CD4-positive, alpha-beta memory T cell (primary cell): Measurements from ENCODE around the gene MAP7. TPM values are rescaled to one million over a fixed set of nuclear protein-coding genes. Genes with fewer than 3 reads are reported as not detected.

Source experiments
- CTCF ChIA-PET: fragments of 350-600 bp; sonication (Branson Sonifier 250); formaldehyde crosslinking; loops from one replicate; lab custom pipeline; 2021; ENCODE audit warnings: inconsistent platforms; ENCODE audit not compliant: partially characterized antibody; lab: Charles Lee
- POLR2A ChIA-PET: fragments of 350-600 bp; sonication (Branson Sonifier 250); formaldehyde crosslinking; loops from one replicate; lab custom pipeline; 2021; ENCODE audit not compliant: partially characterized antibody; lab: Charles Lee
- DNase-seq, 5 donors: peaks; one replicate each; pipeline versions ENCODE4 v3.0.0 to v3.0.0-alpha.2; 2020 to 2022; ENCODE audit warnings: mixed read lengths in 1 of 5
- H3K27ac ChIP-seq: one replicate; pipeline ENCODE4 v1.7.0; 2013; ENCODE audit warnings: low read depth, low read length
- H3K27me3 ChIP-seq: 2 replicates; pipeline ENCODE4 v1.7.0; 2013; ENCODE audit warnings: mild to moderate bottlenecking, low read length, moderate library complexity; ENCODE audit not compliant: insufficient read depth
- H3K36me3 ChIP-seq: 2 replicates; pipeline ENCODE4 v1.7.0; 2013; ENCODE audit warnings: mild to moderate bottlenecking, low read length, moderate library complexity; ENCODE audit not compliant: insufficient read depth
- H3K4me1 ChIP-seq: 2 replicates; pipeline ENCODE4 v1.7.0; 2013; ENCODE audit warnings: mild to moderate bottlenecking, low read length, moderate library complexity; ENCODE audit not compliant: insufficient read depth
- H3K4me3 ChIP-seq, 2 donors: one replicate each; pipeline ENCODE4 v1.7.0; 2013; ENCODE audit warnings: low read length in 2 of 2, mild to moderate bottlenecking in 1 of 2
- H3K9me3 ChIP-seq, 2 donors: one replicate each; pipeline ENCODE4 v1.7.0; 2013; ENCODE audit warnings: low read length in 2 of 2, control low read depth in 1 of 2; ENCODE audit not compliant: control insufficient read depth in 1 of 2
- H3K27ac Mint-ChIP-seq, 7 donors: one replicate each; pipeline ENCODE4 v1.8.0; 2020 to 2021; ENCODE audit warnings: mixed read lengths in 7 of 7, mild to moderate bottlenecking in 6 of 7, inconsistent platforms in 3 of 7, moderate library complexity in 3 of 7
- H3K27me3 Mint-ChIP-seq, 2 donors: one replicate each; pipeline ENCODE4 v1.8.0; 2020 to 2021; ENCODE audit warnings: mixed read lengths in 2 of 2
- H3K36me3 Mint-ChIP-seq, 2 donors: one replicate each; pipeline ENCODE4 v1.8.0; 2020 to 2021; ENCODE audit warnings: mixed read lengths in 2 of 2, inconsistent platforms in 1 of 2, mild to moderate bottlenecking in 1 of 2
- H3K4me1 Mint-ChIP-seq, 4 donors: one replicate each; pipeline ENCODE4 v1.8.0; 2020 to 2021; ENCODE audit warnings: mixed read lengths in 4 of 4, mild to moderate bottlenecking in 1 of 4
- H3K4me3 Mint-ChIP-seq, 8 donors: one replicate each; pipeline ENCODE4 v1.8.0; 2020 to 2021; ENCODE audit warnings: mixed read lengths in 8 of 8, mild to moderate bottlenecking in 7 of 8, moderate library complexity in 6 of 8, inconsistent platforms in 3 of 8
- H3K9me3 Mint-ChIP-seq, 8 donors: one replicate each; pipeline ENCODE4 v1.8.0; 2020 to 2021; ENCODE audit warnings: mixed read lengths in 8 of 8, mild to moderate bottlenecking in 5 of 8, inconsistent platforms in 3 of 8, moderate library complexity in 1 of 8
- intact Hi-C: fragments of 100-400 bp; cut with micrococcal nuclease; formaldehyde crosslinking; loops from one replicate; pipeline ENCODE4 v1.15.1; 2023
- polyA plus RNA-seq, 2 donors: library from polyadenylated mRNA; unstranded; fragments of 300-500 nt; fragmentation: Illumina TruSeq; gene quantifications; one replicate each; pipeline ENCODE4 v1.2.3, GENCODE V29; 2021
- total RNA-seq, 2 experiments: library from RNA; stranded (reverse); gene quantifications; one replicate each; pipeline ENCODE4 v1.2.3, GENCODE V29; 2021

Gene MAP7
- total and polyA plus RNA-seq, 4 experiments from 2014 or later = 0.55 to 1.5 (median 0.65) TPM

- POLR2A ChIA-PET = no interaction called here
- Mint-ChIP-seq H3K27me3 (peaks cover 0 to 5% of the 10 kb centered on the region in 2 donors), H3K4me3 (peak overlapping the region in 2 of 8 donors; percentile 1 to 32), H3K9me3 (no peaks in the 10 kb centered on the region), H3K36me3 (no peaks in the 10 kb centered on the region), H3K4me1 (peaks cover 11 to 14% (median 11%) of the 10 kb centered on the region in 4 donors), H3K27ac (peak overlapping the region in 1 of 7 donors; percentile 81)
- Histone ChIP-seq H3K36me3 (no peaks in the 10 kb centered on the region), H3K27me3 (no peaks in the 10 kb centered on the region), H3K9me3 (no peaks in the 10 kb centered on the region), H3K4me3 (no peak overlapping the region), H3K27ac (no peak overlapping the region), H3K4me1 (peaks cover 6% of the 10 kb centered on the region)
- DNase-seq = peak in 1 of 5 donors; percentile 36
- CTCF ChIA-PET = no interaction called here
- intact Hi-C loops = no loop called here
These were observed 39.9 kb downstream of the MAP7 start for GRCh38 chr6:136510299-136510698.

DNA sequence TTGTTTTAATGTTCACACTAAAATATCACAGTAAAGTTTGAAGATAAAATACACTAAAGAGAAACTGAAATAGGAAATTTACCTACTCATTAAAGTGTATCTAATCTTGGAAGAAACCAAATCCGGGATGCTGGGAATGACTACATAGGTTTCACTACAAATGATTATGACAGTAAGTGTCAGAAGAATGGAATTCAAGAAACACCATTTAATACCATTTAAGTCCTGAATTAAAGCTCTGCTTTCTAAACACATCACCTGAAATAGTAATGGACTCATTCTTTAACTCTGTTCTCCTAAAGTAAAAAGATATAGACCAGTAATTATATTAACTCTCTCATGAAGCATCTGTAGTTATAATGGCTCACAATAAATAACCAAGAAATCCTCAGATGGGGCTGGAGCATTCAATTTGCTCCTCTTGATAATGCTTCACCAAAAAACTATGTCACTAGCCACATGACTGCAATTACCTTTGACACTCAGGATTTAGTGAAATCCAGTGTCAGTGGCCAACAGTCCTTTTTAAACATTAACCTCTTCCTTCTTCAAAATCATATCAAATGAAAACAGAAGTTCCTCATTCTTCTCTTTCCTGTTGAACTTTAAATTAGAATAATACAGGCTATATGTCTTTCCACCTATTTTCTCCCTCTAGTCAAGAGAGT lies 41.4 kb downstream of the MAP7 start:
- Mint-ChIP-seq H3K4me3 (no peak overlapping the region), H3K4me1 (peaks cover 11 to 14% (median 11%) of the 10 kb centered on the region in 4 donors), H3K27ac (no peak overlapping the region), H3K36me3 (no peaks in the 10 kb centered on the region), H3K27me3 (no peaks in the 10 kb centered on the region), H3K9me3 (no peaks in the 10 kb centered on the region)
- no peaks in the 10 kb centered on the region for H3K27me3 ChIP-seq
- H3K27ac ChIP-seq = no peak overlapping the region
- DNase-seq = no peak
- no peaks in the 10 kb centered on the region for H3K9me3 ChIP-seq
- intact Hi-C loops = no loop called here
- H3K36me3 ChIP-seq = no peaks in the 10 kb centered on the region
- H3K4me1 ChIP-seq = peaks cover 6% of the 10 kb centered on the region
- no peak overlapping the region for H3K4me3 ChIP-seq
- ChIA-PET POLR2A (no interaction called here), CTCF (no interaction called here)

GRCh38 chr6:136506124-136506799 lies 44.0 kb downstream of the MAP7 start:
- no peak overlapping the region for H3K27ac Mint-ChIP-seq
- H3K27me3 Mint-ChIP-seq = peaks cover 0 to 2% of the 10 kb centered on the region in 2 donors
- Histone ChIP-seq H3K4me3 (no peak overlapping the region), H3K27ac (no peak overlapping the region), H3K9me3 (no peaks in the 10 kb centered on the region), H3K27me3 (no peaks in the 10 kb centered on the region), H3K4me1 (peaks cover 6% of the 10 kb centered on the region), H3K36me3 (no peaks in the 10 kb centered on the region)
- H3K4me3 Mint-ChIP-seq = no peak overlapping the region
- peaks cover 11 to 14% (median 11%) of the 10 kb centered on the region in 4 donors for H3K4me1 Mint-ChIP-seq
- H3K36me3 Mint-ChIP-seq = no peaks in the 10 kb centered on the region
- ChIA-PET CTCF (no interaction called here), POLR2A (no interaction called here)
- no peaks in the 10 kb centered on the region for H3K9me3 Mint-ChIP-seq
- intact Hi-C loops = no loop called here
- no peak for DNase-seq

- no peak for DNase-seq
- no peak overlapping the region for H3K4me3 ChIP-seq
- no peaks in the 10 kb centered on the region for H3K4me1 ChIP-seq
- H3K9me3 ChIP-seq = no peaks in the 10 kb centered on the region
- ChIA-PET CTCF (no interaction called here), POLR2A (no interaction called here)
- no peak overlapping the region for H3K27ac Mint-ChIP-seq
- H3K27me3 Mint-ChIP-seq = peaks cover 0 to 2% of the 10 kb centered on the region in 2 donors
- no peaks in the 10 kb centered on the region for H3K36me3 ChIP-seq
- no peaks in the 10 kb centered on the region for H3K27me3 ChIP-seq
- H3K4me3 Mint-ChIP-seq = no peak overlapping the region
- intact Hi-C loops = no loop called here
- no peak overlapping the region for H3K27ac ChIP-seq
- no peaks in the 10 kb centered on the region for H3K36me3 Mint-ChIP-seq
- H3K9me3 Mint-ChIP-seq = no peaks in the 10 kb centered on the region
- no peaks in the 10 kb centered on the region for H3K4me1 Mint-ChIP-seq
These were observed 46.8 kb downstream of the MAP7 start for GRCh38 chr6:136503303-136504029.

- H3K27me3 ChIP-seq = no peaks in the 10 kb centered on the region
- no peaks in the 10 kb centered on the region for H3K9me3 ChIP-seq
- Mint-ChIP-seq H3K27ac (no peak overlapping the region), H3K4me3 (no peak overlapping the region), H3K27me3 (peaks cover 0 to 2% of the 10 kb centered on the region in 2 donors), H3K4me1 (no peaks in the 10 kb centered on the region), H3K36me3 (no peaks in the 10 kb centered on the region), H3K9me3 (no peaks in the 10 kb centered on the region)
- no peak for DNase-seq
- ChIA-PET CTCF (no interaction called here), POLR2A (no interaction called here)
- H3K36me3 ChIP-seq = no peaks in the 10 kb centered on the region
- no peaks in the 10 kb centered on the region for H3K4me1 ChIP-seq
- H3K27ac ChIP-seq = no peak overlapping the region
- intact Hi-C loops = no loop called here
- H3K4me3 ChIP-seq = no peak overlapping the region
These were observed 47.4 kb downstream of the MAP7 start for GRCh38 chr6:136502786-136503185.

GRCh38 chr6:136501514-136501913 lies 48.7 kb downstream of the MAP7 start:
- Histone ChIP-seq H3K27me3 (no peaks in the 10 kb centered on the region), H3K27ac (no peak overlapping the region), H3K36me3 (no peaks in the 10 kb centered on the region), H3K4me3 (no peak overlapping the region), H3K9me3 (no peaks in the 10 kb centered on the region), H3K4me1 (no peaks in the 10 kb centered on the region)
- DNase-seq = no peak
- POLR2A ChIA-PET = no interaction called here
- Mint-ChIP-seq H3K27ac (no peak overlapping the region), H3K9me3 (no peaks in the 10 kb centered on the region), H3K4me3 (no peak overlapping the region), H3K36me3 (no peaks in the 10 kb centered on the region), H3K4me1 (no peaks in the 10 kb centered on the region), H3K27me3 (peaks cover 0 to 2% of the 10 kb centered on the region in 2 donors)
- CTCF ChIA-PET = no interaction called here
- intact Hi-C loops = no loop called here

- Mint-ChIP-seq H3K27me3 (peaks cover 0 to 2% of the 10 kb centered on the region in 2 donors), H3K4me1 (no peaks in the 10 kb centered on the region), H3K4me3 (no peak overlapping the region), H3K27ac (no peak overlapping the region), H3K9me3 (no peaks in the 10 kb centered on the region), H3K36me3 (no peaks in the 10 kb centered on the region)
- Histone ChIP-seq H3K27ac (no peak overlapping the region), H3K9me3 (no peaks in the 10 kb centered on the region), H3K36me3 (no peaks in the 10 kb centered on the region), H3K4me1 (no peaks in the 10 kb centered on the region), H3K4me3 (no peak overlapping the region), H3K27me3 (no peaks in the 10 kb centered on the region)
- POLR2A ChIA-PET = no interaction called here
- DNase-seq = no peak
- intact Hi-C loops = no loop called here
- CTCF ChIA-PET = no interaction called here
These were observed 49.1 kb downstream of the MAP7 start for GRCh38 chr6:136501096-136501495.
